IPS-NIHi11 (cell line): Measurements from ENCODE around the gene ATP8A2.

Source experiments
- DNase-seq: peaks from one replicate; pipeline ENCODE4 v3.0.0; 2012; ENCODE audit warnings: mixed read lengths, low spot score

Gene ATP8A2

GRCh38 chr13:25965596-25965995 lies 593.8 kb downstream of the ATP8A2 start:
- no peak for DNase-seq

DNA sequence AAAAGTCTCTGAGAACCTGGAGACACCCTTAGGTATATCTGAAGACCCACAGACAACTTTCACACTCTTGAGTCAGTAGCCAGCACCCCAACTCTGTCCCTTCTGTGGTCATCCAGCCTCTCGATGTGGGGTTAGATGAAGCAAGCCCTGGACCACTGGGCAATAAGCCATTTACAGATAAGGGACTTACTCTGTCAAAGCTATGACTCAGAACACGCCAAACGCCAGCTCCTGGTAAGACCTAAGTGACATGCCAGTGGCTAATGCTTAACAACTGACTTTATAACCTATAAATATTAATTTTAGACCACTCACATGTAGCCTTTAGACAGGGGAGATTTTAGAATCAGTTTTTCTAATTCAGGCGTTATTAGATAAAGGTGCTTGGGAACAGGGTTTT lies 594.3 kb downstream of the ATP8A2 start:
- no peak for DNase-seq

DNA sequence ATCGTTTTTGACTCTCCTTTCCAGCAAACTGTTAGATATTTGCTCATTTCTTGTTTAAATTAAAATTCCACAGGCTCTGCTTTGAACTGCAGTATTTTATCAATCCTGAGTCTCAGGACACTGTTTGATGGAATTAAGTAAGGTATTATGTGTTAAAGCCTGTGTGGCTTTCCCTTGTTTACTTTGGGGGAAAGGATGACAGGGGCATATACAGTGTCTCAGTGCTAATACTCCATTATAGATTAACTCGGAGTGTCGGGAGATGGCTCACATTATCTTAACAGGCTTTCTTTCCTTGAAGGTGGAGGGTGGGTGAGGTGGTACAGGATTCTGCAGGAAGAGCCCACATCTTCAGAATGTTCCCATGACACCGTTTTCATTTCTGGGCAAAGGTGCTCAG lies 595.4 kb downstream of the ATP8A2 start:
- no peak for DNase-seq

DNA sequence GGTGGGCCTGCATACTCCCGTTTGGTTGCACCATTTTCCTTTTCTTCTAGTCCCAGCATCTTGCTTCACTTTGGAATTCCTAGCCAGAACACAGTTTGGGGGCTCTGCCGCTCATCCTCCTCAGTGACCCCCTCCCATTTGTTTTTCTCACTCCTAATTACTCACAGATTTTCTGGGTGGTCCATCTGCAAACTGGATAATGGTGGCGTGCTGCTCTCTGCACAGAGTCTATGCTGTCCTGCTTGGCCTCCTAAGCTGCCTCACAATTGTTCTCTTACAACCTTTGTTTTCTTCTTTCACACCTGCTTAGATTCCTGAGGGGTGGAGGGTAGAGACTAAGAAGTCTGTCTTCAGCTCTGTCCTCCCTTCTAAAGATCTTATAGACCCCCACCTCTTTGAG lies 599.3 kb downstream of the ATP8A2 start:
- peak; percentile 52 for DNase-seq

- no peak for DNase-seq
Observed at GRCh38 chr13:25971459-25972145, 599.8 kb downstream of the ATP8A2 start.

- no peak for DNase-seq
Observed at GRCh38 chr13:25973085-25973484, 601.3 kb downstream of the ATP8A2 start.

GRCh38 chr13:25973576-25973975 lies 601.8 kb downstream of the ATP8A2 start:
- no peak for DNase-seq

DNA sequence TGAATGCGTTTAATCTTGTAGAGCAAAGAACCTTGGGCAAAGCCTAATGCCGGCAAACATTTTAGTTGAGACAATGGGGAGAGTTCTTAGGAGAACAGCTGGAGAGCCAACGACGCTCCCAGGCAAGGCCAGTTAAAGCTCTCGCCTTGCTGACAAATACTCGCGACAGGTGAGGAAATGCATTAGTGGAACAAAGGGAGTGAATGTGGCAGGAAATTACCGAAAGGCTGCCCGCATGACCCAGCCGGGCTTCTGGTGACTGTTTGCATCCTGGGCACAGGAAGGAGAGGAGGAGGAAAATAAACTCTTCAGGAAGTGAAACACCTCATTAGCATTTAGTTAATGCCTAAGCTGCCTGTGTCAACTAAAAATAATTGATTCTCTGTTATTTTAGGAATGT lies 605.4 kb downstream of the ATP8A2 start:
- DNase-seq = peak; percentile 71

- no peak for DNase-seq
Observed at GRCh38 chr13:25977671-25978070, 605.9 kb downstream of the ATP8A2 start.

DNA sequence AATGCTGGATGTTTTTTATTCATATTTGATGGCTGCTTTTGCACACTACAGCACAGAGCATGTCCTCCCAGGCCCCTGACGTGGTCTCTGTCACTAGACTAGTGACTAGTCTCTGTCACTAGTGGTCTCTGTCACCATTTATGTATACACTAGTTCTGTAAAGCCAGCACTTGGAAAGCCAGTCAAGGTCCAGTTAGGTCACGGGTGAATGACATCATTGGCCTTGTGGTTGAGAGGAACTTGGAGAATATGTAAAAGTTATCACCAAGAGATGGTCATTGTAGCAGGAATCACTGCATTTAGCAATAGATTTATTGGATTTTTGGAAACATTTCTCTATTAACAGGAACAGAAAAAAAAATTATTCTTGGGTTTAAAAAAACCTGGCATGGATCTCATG lies 607.2 kb downstream of the ATP8A2 start:
- no peak for DNase-seq

DNA sequence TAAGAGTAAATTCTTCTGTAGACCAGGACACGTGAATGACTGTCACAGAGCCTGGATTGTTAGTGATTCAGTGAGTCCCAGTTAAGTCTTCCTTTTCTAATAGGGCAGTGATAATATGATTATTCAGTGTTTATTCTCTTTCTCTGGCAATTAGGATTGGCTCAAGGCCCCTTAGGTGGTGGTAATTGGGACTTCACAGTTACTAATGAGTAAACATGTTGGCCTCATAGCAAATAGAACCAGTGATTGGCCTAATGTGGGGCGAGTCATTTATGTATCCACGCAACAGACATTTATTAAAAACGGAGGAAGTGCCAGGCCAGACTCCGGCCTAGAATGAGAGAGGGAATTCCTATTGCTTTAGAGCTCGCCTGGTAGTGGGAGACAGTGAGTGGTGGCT lies 607.6 kb downstream of the ATP8A2 start:
- no peak for DNase-seq

- peak; percentile 63 for DNase-seq
Observed at GRCh38 chr13:25980255-25980654, 608.5 kb downstream of the ATP8A2 start.

DNA sequence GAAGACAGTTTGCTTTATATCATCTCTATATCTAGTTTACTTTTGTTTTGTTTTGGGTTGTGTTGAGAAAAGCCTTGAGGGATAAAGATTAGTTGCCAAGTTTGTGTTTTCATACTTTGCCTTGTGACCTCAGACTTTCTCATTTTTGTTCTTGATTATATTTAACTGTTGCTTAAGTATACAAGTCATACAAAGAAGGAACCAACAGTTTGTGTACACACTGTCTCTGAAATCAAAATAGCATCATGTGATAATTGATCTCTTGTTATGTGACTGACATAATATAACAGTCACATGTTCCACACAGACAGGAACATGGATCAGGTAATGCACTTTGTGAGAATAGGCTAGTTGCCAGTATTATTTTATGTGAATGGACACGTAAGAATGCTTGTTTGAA lies 609.3 kb downstream of the ATP8A2 start:
- DNase-seq = no peak

- no peak for DNase-seq
Observed at GRCh38 chr13:25982907-25983306, 611.1 kb downstream of the ATP8A2 start.

DNA sequence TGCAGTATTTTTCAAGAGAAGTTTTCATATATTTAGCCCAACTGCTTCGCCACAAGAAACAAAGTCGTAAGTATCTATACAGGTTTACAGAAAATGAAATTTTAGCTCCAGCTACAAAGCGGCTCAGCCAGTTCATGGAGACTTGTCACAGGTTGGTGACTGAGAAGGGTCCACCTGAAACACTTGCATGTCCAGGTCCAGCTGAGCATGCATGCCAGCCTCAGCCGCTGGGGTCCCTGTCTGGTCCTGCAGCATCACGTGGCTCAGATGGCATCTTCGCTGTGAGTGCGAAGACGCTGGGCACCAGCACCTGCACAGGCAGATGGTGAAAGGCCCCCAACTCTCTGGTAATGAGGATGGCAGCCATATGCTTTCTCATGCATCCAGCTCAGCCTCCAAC lies 616.2 kb downstream of the ATP8A2 start:
- DNase-seq = no peak

DNA sequence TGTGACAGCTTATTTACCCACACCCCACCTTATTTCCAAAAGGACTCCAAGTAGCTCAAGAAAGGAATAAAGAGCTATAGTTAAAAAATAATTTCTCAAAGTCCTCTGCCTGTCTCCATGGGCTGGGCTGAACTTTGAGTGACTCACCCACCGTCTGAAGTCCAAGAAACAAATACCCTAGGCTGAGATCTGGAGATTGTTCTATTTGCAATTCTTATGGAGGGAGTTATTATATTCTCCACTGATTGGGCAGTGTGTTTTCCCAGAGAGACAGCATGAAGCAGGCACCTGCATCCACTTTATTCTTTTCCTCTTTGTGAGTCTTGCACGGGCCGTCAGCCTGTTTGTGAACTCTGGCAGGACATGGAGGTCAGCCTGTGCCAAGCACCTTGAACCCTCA lies 616.9 kb downstream of the ATP8A2 start:
- DNase-seq = no peak

- no peak for DNase-seq
Observed at GRCh38 chr13:25990801-25991200, 619.0 kb downstream of the ATP8A2 start.

GRCh38 chr13:25992076-25992475 lies 620.3 kb downstream of the ATP8A2 start:
- no peak for DNase-seq

DNA sequence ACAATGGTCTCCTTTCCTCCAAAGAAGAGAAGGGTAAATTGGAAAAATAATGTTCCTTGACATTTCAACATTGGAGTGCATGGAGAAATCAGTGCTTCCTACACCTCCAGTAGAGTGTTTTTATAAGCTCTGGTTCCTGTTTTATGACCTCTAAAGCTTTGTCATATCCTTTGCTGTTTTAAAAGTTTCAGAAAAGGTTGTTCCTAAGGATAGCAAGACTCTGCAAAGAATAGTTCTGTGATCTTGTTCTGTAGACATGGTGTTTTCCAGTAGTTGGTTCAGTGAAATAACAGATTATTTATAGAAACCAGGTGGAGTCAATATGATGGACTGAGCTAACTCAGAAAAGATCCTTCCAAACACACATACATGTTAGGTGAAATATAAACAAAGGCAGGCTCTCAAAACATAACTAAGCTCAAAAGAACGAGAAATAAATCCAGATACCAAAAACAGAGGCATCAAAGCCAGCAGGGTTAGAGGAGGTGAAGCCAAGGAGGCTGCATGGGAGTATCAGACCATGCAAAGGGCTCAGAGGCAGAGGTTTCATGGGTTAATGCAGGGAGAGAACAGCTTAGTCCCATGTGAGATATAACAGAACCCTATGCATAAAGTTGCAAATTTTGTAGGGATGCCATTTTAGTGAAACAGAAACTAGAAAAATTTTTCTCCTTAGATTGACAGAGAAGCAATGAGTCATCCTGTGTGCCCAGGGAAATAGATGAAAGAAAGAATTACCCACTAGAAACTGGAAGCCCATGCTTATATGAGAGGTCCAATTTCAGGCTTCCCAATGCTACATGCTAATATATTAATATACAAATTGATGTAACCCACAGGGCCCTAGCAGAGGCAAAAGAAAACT lies 635.7 kb downstream of the ATP8A2 start:
- DNase-seq = no peak

- no peak for DNase-seq
Observed at GRCh38 chr13:26010487-26011207, 638.9 kb downstream of the ATP8A2 start.

DNA sequence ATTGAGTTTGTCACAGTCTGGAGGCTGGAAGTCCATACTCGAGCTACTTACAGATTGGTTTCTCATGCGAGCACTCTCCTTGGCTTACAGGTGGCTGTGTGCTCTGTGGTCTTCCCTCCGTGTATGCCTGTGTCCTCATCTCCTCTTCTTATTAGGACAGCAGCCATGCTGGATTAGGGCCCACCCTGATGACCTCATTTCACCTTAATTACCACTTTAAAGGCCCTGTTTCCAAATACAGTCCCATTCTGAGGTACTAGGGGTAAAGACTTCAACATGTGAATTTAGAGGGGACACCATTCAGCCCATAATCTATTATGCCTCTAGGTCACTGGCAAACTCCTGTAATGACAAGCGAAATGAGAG lies 639.4 kb downstream of the ATP8A2 start:
- DNase-seq = no peak

DNA sequence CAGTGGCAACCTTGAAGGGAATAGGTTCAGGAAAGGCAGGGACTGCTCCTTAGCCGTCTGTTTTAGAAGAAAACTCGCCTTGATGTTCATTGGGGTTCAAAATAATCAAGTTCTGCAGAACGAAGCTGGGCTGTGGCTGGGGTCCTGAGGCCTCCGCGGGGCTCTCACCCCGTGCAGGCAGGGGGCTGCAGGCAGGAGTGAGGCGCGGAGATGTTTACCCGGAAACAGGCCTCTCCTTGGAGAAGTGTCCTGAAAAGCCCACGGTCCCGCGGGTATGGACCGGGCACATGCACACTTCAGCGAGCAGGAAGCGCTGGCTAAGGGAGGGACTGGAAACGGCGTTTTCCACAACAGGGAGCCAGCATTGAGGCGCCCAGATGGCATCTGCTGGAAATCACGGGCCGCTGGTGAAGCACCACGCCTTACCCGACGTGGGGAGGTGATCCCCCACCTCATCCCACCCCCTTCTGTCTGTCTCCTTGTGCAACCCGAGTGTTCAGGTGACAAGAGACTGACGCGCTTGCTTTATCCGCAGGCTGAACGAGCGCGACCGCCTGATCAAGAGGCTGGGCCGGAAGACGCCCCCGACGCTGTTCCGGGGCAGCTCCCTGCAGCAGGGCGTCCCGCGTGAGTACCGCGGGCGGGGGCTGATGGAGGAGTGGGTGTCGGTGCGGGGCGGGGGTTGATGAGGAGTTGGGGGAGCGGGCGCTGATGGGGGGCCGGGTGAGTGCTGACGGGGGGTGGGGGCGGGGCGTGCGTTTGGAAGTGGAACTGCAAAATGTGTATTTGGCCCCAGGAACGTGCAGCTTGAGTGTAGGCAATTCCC lies 640.4 kb downstream of the ATP8A2 start:
- DNase-seq = no peak
